Anterior cingulate cortex (tissue), 58 donors: ENCODE data around the gene RNPEPL1.

Experiments
- DNase-seq, 58 donors: peaks; one replicate each; lab custom pipeline; 2025; lab: John Stamatoyannopoulos, UW

RNPEPL1 gene

DNA sequence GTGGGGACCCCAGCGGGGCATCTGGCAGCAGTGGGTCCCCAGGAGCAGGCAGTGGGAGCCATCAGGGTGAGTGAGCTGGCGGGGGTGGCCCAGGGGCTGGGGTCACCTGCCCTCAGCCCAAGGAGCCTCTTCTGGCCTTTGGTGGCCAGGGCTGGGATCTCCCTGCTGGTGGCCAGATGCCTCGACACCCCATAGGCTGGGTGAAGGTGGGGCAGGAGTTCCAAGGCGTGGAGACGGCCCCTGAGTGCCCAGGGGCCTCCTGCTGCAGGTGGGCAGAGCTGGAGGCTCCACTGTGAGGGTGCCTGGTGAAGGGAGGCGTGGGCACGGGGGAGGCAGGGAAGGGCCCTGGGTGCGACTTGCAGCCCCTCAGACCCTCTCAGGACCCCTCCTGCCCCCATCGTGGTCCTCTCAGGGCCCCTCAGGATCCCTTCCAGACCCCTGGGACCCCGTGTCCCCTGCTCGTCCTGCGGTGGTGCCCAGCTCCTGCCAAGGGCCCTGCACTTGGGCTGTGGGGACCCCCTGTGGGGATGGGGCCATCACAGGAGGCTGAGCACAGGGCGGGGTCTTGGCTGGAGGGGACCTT lies 52.0 kb downstream of the RNPEPL1 start:
- DNase-seq: no peak

DNA sequence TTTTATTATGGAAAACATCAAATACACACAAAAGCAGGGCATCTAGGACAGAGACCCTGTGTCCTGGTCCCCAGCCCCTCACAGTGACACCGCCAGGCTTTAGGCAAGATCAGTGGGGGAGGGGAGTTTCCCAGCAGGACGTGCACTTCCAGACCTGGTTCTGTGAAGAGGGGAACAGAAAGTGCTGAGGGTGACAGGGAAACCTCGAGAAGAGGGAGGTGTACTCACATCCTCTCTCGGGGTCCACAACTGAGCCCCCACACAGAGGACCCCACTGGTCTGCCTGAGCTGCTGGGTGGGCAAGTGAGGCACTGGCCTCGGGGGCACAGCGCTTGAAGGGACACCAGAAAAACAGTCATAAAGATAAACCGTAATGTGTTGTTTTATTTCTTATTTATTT lies 52.6 kb downstream of the RNPEPL1 start:
- DNase-seq: no peak

DNA sequence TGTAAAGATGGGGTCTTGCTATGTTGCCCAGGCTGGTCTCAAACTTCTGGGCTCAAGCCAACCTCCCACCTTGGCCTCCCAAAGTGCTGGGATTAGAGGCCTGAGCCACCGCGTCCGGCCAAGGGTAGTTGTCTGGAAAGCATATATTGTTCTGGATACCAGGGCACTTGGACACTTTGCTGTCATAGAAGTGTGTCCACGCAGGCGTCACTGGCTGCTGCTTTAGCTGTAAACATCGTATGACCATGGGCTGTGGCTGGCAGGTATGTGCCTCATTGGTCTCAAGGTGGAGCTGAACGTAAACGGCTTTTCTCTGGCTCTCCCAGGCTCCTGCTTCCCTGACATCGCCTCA lies 53.8 kb downstream of the RNPEPL1 start:
- DNase-seq: no peak

DNA sequence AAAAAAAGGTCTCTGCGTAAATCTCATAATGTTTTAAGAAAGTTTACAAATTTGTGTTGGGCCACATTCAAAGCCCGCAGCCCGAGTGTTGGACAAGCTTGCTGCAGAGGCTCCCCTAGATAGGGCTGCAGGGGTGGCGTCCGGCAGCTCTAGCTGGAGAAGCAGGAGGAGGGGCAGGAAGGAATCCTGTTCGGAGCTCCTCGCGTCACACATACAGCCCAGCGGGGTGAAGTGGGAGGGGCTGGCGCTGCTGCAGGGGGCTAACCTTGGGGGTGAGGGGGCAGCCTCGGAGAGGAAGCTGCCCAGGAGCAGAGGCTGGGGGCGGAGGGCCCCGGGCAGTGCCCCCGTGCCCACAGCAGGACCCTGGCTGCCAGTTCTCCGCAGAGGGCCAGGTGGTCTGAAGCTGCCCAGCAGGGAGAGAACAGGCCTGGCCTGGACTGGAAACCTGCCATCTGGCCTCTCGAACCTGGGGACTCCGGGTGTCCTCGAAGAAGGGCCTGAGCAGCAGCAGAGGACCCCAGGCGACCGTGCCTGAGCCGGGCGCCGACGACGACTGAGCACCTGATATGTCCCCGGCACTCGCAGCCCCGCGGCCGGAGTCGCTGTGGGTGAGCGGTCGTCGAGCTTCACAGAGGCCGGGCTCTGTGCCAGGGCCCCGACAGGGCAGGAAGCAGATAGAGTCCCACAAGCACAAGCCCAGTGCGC lies 54.4 kb downstream of the RNPEPL1 start:
- no peak for DNase-seq

DNA sequence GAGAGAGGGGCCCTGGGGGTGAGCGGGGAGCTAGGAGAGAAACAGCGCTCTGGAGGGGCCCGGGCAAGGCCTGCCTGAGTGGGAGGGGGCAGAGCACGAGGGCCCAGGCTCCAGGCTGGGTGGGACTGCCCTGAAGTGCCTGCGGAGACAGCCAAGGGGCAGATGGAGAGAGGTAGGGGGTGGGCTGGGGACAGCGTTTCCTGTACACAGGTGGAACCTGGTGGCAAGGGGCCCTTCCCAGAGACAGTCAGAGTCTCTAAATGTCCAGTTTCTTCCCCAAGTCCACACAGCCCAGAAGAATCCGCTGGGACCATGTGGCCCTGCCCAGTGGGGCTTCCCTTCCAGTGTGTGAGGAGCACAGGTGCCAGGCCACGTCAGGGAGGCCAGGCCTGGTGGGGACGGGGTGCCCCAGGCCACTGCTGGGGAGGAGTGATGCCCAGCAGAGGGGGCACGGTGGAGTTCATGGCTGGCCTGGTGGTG lies 55.3 kb downstream of the RNPEPL1 start:
- DNase-seq: no peak

DNA sequence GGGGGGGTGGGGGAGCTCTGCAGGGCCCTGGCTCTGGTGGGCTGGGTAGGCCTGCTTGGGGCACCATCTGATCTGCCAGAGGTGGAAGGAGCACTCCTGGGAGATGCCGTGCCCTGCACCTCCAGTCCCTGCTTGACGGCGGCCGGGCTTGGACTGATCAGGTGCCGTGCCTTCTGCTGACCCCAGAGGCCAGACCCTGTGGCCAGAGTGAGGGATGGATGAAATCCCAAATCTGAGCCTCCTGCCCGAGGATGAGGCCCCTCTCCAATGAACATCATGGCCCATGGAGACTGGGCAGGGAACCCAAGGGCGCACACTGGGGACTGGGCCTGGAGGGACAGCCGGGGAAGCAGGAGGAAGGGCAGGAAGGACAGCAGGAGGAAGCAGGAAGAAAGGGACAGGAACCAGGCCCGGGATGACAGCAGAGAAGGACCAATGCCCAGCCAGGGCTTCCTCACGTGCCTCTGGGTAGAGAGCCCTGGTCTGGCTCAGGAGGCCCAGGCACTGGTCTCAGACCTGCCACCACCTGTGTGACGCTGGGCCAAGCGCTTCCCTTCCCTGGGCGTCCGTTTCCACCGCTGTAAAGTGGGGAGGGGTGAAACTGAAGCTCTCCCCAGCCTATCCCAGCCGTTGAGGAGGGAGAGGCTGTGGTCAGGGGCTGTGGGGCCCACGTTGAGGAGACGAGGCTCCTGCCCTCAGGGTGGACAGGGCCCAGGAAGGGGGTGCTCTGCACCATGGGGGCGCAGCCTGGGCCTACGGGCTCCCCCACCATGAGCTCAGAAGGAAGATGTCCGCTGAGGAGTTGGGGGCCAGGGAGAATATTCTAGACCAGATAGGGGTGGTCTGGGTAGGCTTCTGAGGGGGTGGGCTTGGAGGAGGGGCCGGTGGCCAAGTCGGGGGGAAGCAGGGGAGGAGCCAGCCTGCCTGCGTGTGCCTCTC lies 56.0 kb downstream of the RNPEPL1 start:
- no peak for DNase-seq

DNA sequence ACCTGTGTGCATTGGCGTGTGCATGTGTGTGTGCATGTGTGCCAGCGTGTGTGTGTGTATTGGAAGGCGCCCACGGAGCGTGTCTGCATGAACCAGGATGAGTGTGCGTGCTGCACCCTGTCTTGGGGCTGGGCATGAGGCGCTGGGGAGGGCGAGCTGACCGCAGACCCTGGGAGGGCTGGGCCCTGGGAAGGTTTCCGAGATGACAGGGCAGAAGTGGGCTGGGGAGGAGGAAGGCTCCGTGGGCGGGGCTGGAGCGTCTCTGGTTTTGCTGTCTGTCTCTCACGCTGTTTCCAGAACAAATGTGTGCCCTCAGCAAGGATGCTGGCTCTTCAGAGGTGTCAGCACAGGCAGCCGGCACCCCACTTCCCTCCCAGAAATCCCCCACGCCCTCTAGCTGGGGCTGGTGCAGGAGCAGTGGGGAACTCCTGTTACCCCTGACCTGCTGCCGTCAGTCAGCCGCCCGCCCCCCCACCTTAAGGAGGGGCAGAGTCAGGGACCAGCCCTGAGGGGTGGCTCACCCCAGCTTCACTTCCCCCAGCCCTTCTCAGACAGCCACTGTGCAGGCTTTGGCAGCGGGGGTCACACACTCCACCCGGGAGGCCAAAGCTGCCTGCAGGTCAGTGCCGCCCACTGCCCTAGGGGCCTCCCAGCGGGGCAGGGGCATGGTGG lies 56.8 kb downstream of the RNPEPL1 start, which contains the start of gene GPR35:
TSS of gene GPR35 (plus strand) at position 531 of the 672 bp plus-strand sequence. CDS start 4,473 bp downstream, outside the sequence.
- peak in 6 of 58 donors; percentile 6 to 46 (median 30) for DNase-seq

DNA sequence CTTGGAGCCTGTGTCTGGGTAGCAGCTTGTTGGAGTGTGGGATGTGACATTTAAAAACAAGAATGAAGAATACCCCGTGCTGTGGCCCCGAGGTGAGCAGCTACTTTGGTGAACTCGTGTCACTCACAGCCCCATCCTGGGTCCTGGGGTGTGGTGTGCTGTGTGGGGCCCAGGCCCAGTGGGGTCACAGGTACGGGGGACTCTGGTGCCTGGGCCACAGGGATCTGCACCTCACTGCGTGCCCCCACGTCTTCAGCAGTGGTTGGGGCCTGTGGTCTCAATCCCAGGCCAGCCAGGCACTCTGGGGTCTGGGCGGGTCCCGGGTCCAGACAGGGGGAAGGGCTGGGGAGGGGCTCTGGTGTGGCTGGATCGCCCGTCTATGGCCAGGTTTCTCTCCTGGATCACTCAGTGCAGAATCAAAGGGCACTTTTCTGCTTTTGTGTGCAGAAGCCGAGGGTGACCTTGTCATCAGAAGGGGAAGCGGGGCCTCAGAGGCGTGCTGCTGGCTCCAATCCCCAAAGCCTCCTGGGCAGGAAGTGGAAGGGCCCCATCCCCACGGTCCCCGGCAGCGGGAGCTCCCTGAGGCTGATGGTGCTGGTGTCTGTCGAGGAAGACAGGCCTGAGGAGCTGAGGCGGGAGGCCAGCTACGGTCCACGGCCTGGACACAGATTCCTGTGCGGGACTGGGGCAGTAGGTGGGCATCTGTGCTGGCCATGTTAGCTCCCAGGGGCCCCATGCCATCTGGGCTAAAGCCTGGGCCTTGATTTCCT lies 58.4 kb downstream of the RNPEPL1 start:
- no peak for DNase-seq

DNA sequence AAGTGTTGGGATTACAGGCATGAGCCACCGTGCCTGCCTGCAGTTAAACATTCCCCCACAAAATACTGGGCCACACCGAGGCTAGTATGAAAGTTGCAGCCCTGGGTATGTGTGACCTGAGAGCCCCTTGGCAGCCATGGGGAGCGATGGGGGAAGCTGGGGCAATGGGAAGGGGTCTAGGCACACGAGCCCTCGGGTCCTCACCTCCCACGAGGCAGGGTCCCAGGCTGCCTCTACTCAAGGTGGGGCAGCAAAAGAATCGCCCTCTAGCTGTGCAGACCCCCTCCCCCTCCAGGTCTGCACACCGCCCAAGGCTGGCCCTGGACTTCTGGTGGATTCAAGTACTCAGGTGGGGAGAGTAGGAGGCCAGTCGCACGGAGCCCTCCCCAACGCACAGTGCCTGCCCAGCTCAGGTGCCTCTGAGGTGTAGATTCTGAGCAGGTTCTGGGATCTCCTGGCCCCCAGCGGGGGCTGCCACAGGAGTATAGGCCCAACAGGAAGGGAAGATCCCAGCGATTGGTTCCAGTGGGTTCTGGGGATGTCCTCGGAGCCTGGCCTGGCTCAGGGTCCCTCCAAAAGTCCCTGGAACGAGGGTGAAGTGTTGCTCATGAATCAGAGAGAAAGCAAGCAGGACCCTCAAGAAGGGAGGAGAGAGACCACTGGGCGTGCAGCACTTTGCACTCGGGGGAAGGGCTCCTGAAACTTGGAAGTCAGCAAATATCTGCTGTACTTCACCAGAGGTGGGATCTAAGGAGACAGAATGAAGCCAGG lies 59.6 kb downstream of the RNPEPL1 start:
- no peak for DNase-seq

DNA sequence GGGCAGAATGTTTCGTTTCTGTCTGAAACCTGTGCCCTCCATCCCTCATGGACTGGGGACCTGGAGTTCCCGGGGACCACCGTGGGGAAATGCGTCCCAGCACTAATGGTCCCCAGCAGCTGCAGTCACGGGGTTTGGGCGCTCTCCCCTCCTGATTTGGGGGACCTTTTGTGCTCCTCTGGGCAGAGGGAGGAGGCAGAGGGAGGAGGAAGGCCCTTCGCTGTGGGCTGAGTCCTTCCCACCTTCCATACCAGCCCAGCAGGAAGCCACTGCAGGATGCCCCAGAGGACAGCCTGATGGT lies 60.2 kb downstream of the RNPEPL1 start:
- DNase-seq: no peak

DNA sequence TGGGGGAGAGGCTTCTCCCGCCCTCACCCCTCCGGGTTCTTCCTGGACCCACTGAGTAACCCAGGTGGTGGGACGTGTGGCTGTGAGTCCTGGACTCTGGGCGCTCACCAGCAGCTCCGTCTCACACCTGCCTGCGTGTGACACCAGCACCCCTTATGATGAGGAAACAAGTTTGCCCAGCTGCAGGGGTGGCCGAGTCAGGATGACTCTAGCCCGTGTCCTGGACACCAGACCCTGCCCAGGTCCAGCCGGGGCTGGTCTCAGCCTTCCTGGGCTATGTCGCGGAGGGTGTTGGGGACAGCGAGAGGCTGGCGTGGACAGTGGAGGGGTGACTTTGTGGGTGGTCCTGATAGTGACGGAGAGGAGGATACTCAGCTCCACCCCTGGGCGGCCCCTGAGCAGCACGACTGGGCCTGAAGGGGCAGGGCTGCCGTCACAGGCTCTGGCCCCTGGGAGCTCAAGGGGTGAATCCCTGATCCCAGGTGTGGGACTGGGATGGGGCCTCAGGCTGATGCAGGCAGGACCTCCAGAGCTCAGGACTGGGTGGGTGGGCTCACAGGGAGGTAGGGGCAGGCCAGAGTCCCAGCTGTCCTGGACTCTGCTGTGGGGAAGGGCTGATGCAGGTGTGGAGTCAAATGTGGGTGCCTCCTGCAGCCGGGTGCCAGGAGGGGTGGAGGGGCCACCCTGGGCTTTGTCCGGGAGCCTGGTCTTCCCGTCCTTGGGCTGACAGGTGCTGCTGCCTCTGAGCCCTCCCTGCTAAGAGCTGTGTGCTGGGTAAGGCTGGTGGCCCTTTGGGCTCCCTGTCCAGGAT lies 60.7 kb downstream of the RNPEPL1 start:
- no peak for DNase-seq

DNA sequence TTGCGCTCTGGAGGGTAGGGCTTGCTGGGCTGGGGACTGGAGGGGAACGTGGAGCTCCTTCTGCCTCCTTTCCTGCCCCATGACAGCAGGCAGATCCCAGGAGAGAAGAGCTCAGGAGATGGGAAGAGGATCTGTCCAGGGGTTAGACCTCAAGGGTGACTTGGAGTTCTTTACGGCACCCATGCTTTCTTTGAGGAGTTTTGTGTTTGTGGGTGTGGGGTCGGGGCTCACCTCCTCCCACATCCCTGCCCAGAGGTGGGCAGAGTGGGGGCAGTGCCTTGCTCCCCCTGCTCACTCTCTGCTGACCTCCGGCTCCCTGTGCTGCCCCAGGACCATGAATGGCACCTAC lies 61.3 kb downstream of the RNPEPL1 start:
- no peak for DNase-seq

DNA sequence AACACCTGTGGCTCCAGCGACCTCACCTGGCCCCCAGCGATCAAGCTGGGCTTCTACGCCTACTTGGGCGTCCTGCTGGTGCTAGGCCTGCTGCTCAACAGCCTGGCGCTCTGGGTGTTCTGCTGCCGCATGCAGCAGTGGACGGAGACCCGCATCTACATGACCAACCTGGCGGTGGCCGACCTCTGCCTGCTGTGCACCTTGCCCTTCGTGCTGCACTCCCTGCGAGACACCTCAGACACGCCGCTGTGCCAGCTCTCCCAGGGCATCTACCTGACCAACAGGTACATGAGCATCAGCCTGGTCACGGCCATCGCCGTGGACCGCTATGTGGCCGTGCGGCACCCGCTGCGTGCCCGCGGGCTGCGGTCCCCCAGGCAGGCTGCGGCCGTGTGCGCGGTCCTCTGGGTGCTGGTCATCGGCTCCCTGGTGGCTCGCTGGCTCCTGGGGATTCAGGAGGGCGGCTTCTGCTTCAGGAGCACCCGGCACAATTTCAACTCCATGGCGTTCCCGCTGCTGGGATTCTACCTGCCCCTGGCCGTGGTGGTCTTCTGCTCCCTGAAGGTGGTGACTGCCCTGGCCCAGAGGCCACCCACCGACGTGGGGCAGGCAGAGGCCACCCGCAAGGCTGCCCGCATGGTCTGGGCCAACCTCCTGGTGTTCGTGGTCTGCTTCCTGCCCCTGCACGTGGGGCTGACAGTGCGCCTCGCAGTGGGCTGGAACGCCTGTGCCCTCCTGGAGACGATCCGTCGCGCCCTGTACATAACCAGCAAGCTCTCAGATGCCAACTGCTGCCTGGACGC lies 61.9 kb downstream of the RNPEPL1 start:
- DNase-seq: no peak
